Activated T-cell treated with anti-CD3 and anti-CD28 coated beads, Interleukin-2, amount 50 U/mL, for 72 hours (primary cell): ENCODE data around the gene KIF2A. TPM values are rescaled to one million over a fixed set of nuclear protein-coding genes. Genes with fewer than 3 reads are reported as not detected.
A peak's percentile ranks its signal among the peaks of the same experiment; 100 is the strongest.

Experiments used
- ATAC-seq, 2 donors: fragments of 150-1000 bp; cut with Tn5 transposase; replicated peaks in 1 of 2; 2 replicates each; pipeline ENCODE4 v1.10.0; 2021; ENCODE audit warnings: moderate library complexity in 2 of 2, mild to moderate bottlenecking in 1 of 2
- DNase-seq, 2 donors: peaks; one replicate each; pipeline ENCODE4 v3.0.0; 2021 to 2022; ENCODE audit warnings: mixed read lengths in 1 of 2
- H3K27ac Mint-ChIP-seq: one replicate; pipeline ENCODE4 v1.8.0; 2022; ENCODE audit warnings: mild to moderate bottlenecking, moderate library complexity, mixed read lengths
- H3K27me3 Mint-ChIP-seq: one replicate; pipeline ENCODE4 v1.8.0; 2022; ENCODE audit warnings: low read depth, mixed read lengths
- H3K36me3 Mint-ChIP-seq, 2 donors: one replicate each; pipeline ENCODE4 v1.8.0; 2022; ENCODE audit warnings: mixed read lengths in 2 of 2, mild to moderate bottlenecking in 1 of 2; ENCODE audit not compliant: insufficient read depth in 2 of 2
- H3K4me1 Mint-ChIP-seq: one replicate; pipeline ENCODE4 v1.8.0; 2022; ENCODE audit warnings: low read depth, mixed read lengths
- H3K4me3 Mint-ChIP-seq, 2 donors: one replicate each; pipeline ENCODE4 v1.8.0; 2022; ENCODE audit warnings: mild to moderate bottlenecking in 2 of 2, mixed read lengths in 2 of 2, moderate library complexity in 2 of 2
- H3K9me3 Mint-ChIP-seq, 2 donors: one replicate each; pipeline ENCODE4 v1.8.0; 2022; ENCODE audit warnings: mixed read lengths in 2 of 2
- total RNA-seq, 2 donors: library from RNA; stranded (reverse); gene quantifications; one replicate each; pipeline ENCODE4 v1.2.3, GENCODE V29; 2022

The KIF2A gene
- total RNA-seq, 2 donors from 2014 or later = 158 to 193 TPM

GRCh38 chr5:62316176-62316502 is 10.1 kb downstream of the KIF2A start:
- H3K27me3 Mint-ChIP-seq = no peaks in the 10 kb centered on the region
- ATAC-seq (no peak), DNase-seq (no peak)
- no peaks in the 10 kb centered on the region for H3K9me3 Mint-ChIP-seq
- H3K4me3 Mint-ChIP-seq = peak overlapping the region in 1 of 2 donors; percentile 8
- peaks cover 96% of the 10 kb centered on the region for H3K4me1 Mint-ChIP-seq
- no peak overlapping the region for H3K27ac Mint-ChIP-seq
- H3K36me3 Mint-ChIP-seq = peaks cover 3 to 16% of the 10 kb centered on the region in 2 donors

DNA sequence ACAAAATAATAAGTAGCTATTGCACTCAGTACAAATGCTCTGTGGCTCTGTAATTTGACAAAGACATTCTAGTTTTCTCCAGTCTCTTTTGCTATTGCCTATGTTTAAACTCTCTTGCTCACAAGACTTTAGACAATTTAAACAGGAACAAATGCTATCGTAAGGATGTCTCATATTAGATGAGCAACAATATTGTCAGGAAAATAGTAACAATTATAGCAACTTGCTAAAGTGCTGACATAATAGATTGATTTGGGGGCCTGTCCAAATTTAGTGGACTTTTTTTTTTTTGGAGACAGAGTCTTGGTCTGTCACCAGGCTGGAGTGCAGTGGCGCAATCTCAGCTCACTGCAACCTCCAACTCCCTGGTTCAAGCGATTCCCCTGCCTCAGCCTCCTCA is 11.8 kb downstream of the KIF2A start:
- H3K9me3 Mint-ChIP-seq = no peaks in the 10 kb centered on the region
- peaks cover 91% of the 10 kb centered on the region for H3K4me1 Mint-ChIP-seq
- H3K4me3 Mint-ChIP-seq = peak overlapping the region in 1 of 2 donors; percentile 51
- ATAC-seq (no peak), DNase-seq (no peak)
- H3K36me3 Mint-ChIP-seq = peaks cover 3 to 22% of the 10 kb centered on the region in 2 donors
- H3K27me3 Mint-ChIP-seq = no peaks in the 10 kb centered on the region
- H3K27ac Mint-ChIP-seq = peak overlapping the region; percentile 3

DNA sequence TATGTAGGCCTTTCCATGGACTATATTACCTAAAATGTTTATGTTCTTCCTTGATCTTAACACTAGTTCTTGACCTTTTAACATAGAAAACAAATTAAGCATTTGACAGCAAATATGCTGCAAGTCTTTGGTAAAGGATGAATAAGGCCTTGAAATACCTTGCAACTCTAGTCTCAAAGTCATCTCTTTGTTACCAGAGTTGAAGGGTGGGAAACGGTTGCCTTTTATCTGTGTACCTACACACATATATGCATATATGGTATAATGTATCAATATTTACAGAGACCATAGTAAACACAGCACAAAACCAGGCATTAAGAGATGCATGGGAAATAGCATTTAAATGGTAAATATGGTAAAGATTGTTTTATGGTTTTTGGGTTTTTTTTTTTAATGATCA is 16.5 kb downstream of the KIF2A start:
- DNase-seq (no peak), ATAC-seq (no peak)
- no peaks in the 10 kb centered on the region for H3K9me3 Mint-ChIP-seq
- H3K4me1 Mint-ChIP-seq = peaks cover 83% of the 10 kb centered on the region
- H3K36me3 Mint-ChIP-seq = peaks cover 2 to 27% of the 10 kb centered on the region in 2 donors
- peak overlapping the region; percentile 38 for H3K27ac Mint-ChIP-seq
- H3K27me3 Mint-ChIP-seq = no peaks in the 10 kb centered on the region
- H3K4me3 Mint-ChIP-seq = no peak overlapping the region

DNA sequence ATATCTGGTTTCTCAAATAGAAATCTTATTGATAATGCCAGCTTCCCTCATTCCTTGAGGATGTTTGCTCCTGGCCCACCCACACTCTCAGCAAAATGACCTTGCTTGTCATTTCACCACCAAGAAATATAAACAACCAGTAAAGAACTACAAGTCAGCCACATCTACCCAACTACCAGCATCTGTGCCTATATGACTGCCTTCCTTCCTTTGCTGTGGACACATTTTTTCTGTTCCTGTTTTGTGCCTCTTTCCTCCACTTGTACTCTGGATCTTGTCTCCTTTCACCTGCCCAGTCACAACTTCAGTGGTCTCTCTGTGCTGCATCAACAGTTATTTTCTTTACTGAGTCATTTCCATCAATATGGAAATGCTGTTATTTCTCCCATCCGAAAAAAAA is 20.3 kb downstream of the KIF2A start:
- no peaks in the 10 kb centered on the region for H3K9me3 Mint-ChIP-seq
- ATAC-seq = peak in 1 of 2 donors; percentile 43
- no peaks in the 10 kb centered on the region for H3K27me3 Mint-ChIP-seq
- peak overlapping the region in 1 of 2 donors; percentile 63 for H3K4me3 Mint-ChIP-seq
- DNase-seq = no peak
- peaks cover 74% of the 10 kb centered on the region for H3K4me1 Mint-ChIP-seq
- H3K36me3 Mint-ChIP-seq = peaks cover 2 to 19% of the 10 kb centered on the region in 2 donors
- peak overlapping the region; percentile 85 for H3K27ac Mint-ChIP-seq

DNA sequence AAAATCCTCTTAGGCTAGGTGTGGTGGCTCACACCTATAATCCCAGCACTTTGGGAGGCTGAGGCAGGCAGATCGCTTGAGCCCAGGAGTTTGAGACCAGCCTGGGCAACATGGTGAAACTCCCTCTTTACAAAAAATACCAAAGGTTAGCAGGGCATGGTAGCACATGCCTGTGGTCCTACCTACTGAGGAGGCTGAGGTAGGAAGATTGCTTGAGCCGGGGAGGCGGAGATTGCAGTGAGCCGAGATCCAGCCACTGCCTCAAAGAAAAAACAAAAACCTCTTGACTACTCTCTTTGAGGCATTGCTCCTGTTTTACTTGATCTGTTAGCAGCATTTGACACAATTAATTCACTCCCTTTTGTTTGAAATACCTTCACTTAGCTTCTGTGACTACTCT is 20.7 kb downstream of the KIF2A start:
- no peak for ATAC-seq
- H3K9me3 Mint-ChIP-seq = no peaks in the 10 kb centered on the region
- H3K27me3 Mint-ChIP-seq = no peaks in the 10 kb centered on the region
- H3K4me1 Mint-ChIP-seq = peaks cover 70% of the 10 kb centered on the region
- peaks cover 2 to 15% of the 10 kb centered on the region in 2 donors for H3K36me3 Mint-ChIP-seq
- H3K4me3 Mint-ChIP-seq = peak overlapping the region in 1 of 2 donors; percentile 63
- peak overlapping the region; percentile 86 for H3K27ac Mint-ChIP-seq
- DNase-seq = no peak

DNA sequence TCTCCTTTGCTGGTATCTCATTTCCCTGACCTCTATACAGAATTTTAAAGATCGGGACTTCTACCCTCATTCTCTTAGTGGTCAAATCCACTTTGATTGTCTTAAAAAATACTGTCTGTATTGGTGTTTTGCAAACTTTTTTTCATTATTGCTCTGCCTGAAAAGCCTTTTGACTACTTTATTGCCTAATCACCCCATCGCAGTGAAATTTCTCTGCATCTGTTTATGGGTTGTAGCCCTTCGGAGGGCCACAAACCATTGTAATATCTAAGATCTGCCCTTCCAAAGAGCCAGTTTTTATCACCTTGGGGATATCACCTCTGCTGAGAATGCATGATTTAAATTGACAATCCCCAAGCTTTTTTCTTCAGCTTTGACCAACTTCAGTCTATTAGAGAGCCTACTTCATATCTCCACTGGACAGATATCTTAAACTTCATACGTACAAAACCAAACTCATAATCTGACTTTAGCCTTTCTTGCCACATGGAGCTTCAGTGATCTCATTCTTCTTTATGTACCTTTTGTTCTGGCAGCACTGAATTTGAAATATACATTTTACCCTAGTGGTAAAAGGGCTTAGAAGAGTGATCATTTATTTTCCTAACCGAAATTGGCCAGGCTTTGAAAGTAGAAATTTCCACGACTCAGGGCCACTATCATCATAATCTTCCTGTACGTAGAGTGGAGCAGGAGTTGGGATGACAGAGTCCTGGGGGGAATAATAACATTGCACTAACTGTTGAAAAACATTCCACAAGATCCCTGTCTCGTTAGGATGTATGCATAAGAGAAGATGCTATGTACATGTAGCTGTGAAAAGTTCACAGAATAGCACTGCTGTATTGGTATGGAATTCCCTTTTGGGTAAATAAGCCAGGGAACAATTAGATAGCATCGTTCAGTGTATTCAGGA is 21.4 kb downstream of the KIF2A start:
- Mint-ChIP-seq H3K9me3 (no peaks in the 10 kb centered on the region), H3K27ac (peak overlapping the region; percentile 86), H3K4me1 (peaks cover 66% of the 10 kb centered on the region), H3K36me3 (peaks cover 2 to 14% of the 10 kb centered on the region in 2 donors), H3K27me3 (no peaks in the 10 kb centered on the region), H3K4me3 (peak overlapping the region in 1 of 2 donors; percentile 56)
- no peak for ATAC-seq
- DNase-seq = no peak

DNA sequence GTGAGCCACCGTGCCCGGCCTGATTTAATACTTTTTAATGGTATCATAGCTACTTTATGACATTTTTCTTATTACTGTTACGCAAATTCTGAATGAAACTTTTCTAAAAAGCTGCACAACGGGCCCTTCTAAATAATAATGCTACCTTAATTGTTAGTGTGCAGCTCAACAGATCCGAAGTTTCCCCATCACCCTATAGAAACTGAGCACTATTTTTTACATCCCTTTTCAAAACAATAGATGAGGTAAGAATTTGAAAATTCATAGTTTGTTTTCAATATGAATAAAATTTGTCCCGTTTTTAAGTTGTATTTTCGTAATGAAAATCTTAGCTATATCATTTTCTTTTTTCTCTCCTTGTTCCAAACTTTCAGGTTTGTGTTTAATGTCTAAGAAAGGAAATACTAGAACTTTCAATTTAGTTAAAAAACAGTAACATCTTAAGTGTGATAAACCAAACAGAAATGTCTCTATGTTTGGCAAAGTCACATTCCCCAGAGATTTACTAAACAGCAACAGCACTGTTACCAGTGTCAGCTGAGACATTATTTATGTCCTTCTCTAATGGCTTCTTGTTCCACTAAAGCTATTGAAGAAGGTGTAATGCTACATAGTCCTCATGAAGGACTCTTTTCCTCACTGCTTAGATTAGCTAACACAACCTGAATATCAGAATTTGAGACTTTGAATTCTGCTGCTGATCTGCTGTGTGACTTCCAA is 22.9 kb downstream of the KIF2A start:
- ATAC-seq = peak in 1 of 2 donors; percentile 41
- H3K27me3 Mint-ChIP-seq = no peaks in the 10 kb centered on the region
- no peak for DNase-seq
- H3K4me3 Mint-ChIP-seq = peak overlapping the region in 1 of 2 donors; percentile 74
- H3K9me3 Mint-ChIP-seq = no peaks in the 10 kb centered on the region
- H3K36me3 Mint-ChIP-seq = peaks cover 7 to 11% of the 10 kb centered on the region in 2 donors
- peaks cover 74% of the 10 kb centered on the region for H3K4me1 Mint-ChIP-seq
- peak overlapping the region; percentile 89 for H3K27ac Mint-ChIP-seq

DNA sequence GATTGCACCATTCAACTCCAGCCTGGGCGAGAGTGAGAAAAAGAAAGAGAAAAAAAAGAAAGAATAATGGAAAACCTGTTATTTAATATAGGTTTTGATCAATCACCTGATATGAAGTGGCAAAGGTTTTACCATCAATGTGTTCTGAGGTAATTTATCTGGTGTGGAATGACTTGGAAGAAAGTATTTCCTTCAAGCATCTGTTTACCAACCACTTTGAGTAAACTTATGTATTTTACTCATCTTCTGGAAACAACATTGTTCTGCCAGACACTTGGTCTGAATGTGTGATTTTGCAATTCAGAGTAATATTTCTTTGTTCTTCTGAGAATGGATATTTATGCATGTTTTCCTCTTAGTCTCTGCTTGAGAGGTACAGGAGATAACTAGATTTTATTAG is 24.3 kb downstream of the KIF2A start:
- Mint-ChIP-seq H3K9me3 (no peaks in the 10 kb centered on the region), H3K27ac (peak overlapping the region; percentile 89), H3K36me3 (peaks cover 8 to 10% of the 10 kb centered on the region in 2 donors), H3K27me3 (no peaks in the 10 kb centered on the region), H3K4me3 (peak overlapping the region; percentile 6 to 53), H3K4me1 (peaks cover 68% of the 10 kb centered on the region)
- peak in 1 of 2 donors; percentile 46 for ATAC-seq
- DNase-seq = no peak

- Mint-ChIP-seq H3K36me3 (peaks cover 7 to 10% of the 10 kb centered on the region in 2 donors), H3K9me3 (no peaks in the 10 kb centered on the region), H3K27me3 (no peaks in the 10 kb centered on the region), H3K4me3 (no peak overlapping the region), H3K27ac (no peak overlapping the region), H3K4me1 (peaks cover 52% of the 10 kb centered on the region)
- ATAC-seq = no peak
- DNase-seq = no peak
Observed at GRCh38 chr5:62331921-62332320, 25.9 kb downstream of the KIF2A start.

DNA sequence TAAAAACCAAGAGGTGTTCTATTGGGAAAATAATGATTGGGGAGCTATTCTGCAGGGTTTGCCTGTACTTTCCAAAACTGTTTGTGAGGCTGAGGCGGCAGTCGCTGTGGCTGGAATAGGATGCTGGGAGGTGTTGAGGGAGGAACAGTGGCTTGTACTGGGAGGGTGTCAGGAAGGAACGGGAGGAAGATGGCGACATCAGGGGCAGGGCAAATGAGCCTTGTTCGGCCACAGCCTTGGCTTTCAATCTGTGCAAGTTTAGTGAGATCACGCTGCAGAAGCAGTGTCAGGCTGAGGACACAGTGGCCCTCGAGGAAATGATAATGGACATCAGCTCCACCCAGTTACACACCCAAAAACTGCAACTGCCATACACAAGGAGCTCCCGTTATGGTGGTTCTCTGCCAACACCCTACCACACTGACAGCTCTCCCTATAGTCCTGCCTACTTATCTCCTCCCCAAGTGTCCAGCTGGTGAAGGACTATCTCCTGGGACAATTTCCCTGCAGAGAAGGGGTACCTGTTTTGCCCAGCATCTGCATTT is 27.3 kb downstream of the KIF2A start:
- Mint-ChIP-seq H3K27ac (peak overlapping the region; percentile 54), H3K36me3 (peaks cover 7 to 8% of the 10 kb centered on the region in 2 donors), H3K9me3 (no peaks in the 10 kb centered on the region), H3K27me3 (no peaks in the 10 kb centered on the region), H3K4me1 (peaks cover 53% of the 10 kb centered on the region), H3K4me3 (no peak overlapping the region)
- DNase-seq (no peak), ATAC-seq (no peak)

DNA sequence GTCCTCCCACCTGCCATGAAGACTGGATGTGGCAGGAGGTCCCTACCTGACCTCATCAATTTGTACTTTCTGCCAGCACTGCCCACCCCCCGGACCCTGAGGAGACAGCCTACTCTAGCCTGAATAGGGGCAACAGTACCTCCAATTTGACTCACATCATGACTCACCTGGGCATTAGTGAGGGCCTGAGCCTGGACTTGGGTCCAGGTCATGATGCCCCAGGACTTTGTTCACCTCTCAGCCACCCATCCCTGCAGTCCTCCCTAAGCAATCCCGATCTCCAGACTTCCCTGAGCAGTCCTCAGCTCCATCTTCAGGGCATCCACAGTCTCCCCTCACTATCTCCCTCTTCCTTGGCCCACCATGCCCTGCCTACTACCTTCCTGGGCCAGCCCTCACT is 28.1 kb downstream of the KIF2A start:
- Mint-ChIP-seq H3K9me3 (no peaks in the 10 kb centered on the region), H3K4me3 (no peak overlapping the region), H3K27ac (peak overlapping the region; percentile 64), H3K27me3 (no peaks in the 10 kb centered on the region), H3K4me1 (peaks cover 53% of the 10 kb centered on the region), H3K36me3 (peaks cover 8 to 10% of the 10 kb centered on the region in 2 donors)
- no peak for DNase-seq
- peak in 1 of 2 donors; percentile 30 for ATAC-seq

DNA sequence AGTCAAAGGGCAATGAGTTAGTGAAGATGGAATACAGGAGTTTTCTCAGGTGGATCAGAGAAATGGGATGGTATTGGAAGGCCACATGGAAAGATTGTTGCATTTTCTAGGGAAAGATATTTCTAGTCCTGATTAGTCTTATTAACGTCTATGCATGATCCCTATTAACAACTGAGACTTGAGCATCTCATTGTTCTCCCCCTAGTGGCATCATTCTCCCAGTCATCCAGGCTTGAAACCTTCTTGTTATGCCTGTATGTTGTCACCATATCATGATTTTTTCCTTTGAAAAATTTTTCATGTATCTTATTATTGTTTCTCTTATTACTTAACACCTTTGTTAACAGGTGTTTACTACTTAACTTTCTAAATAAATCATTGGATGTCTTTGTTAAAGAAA is 34.4 kb downstream of the KIF2A start:
- peak overlapping the region in 1 of 2 donors; percentile 23 for H3K4me3 Mint-ChIP-seq
- no peak overlapping the region for H3K27ac Mint-ChIP-seq
- H3K9me3 Mint-ChIP-seq = no peaks in the 10 kb centered on the region
- peaks cover 65% of the 10 kb centered on the region for H3K4me1 Mint-ChIP-seq
- DNase-seq (no peak), ATAC-seq (no peak)
- no peaks in the 10 kb centered on the region for H3K27me3 Mint-ChIP-seq
- peaks cover 5 to 8% of the 10 kb centered on the region in 2 donors for H3K36me3 Mint-ChIP-seq

GRCh38 chr5:62340979-62341378 is 35.0 kb downstream of the KIF2A start:
- no peaks in the 10 kb centered on the region for H3K27me3 Mint-ChIP-seq
- no peak for DNase-seq
- H3K4me1 Mint-ChIP-seq = peaks cover 65% of the 10 kb centered on the region
- peaks cover 5 to 8% of the 10 kb centered on the region in 2 donors for H3K36me3 Mint-ChIP-seq
- peak overlapping the region; percentile 96 for H3K27ac Mint-ChIP-seq
- no peaks in the 10 kb centered on the region for H3K9me3 Mint-ChIP-seq
- H3K4me3 Mint-ChIP-seq = peak overlapping the region; percentile 72 to 88
- ATAC-seq = peak; percentile 61 to 73
